ENCODE data around the gene MED15.

The MED15 gene

GRCh38 chr22:20580611-20581502, 73.4 kb downstream of the MED15 start:
- no peaks in the 10 kb centered on the region for H4K20me1 ChIP-seq (ENCODE audit: insufficient read depth, low read length, poor library complexity, severe bottlenecking)
- no peaks in the 10 kb centered on the region for H3F3A ChIP-seq (ENCODE audit: low read depth)
- TF ChIP-seq EZH2phosphoT487 (IDR thresholded peaks at IDR 0.05; ENCODE audit: borderline replicate concordance): no peak
- TF ChIP-seq CTCF (conservative IDR thresholded peaks at IDR 0.05; ENCODE audit: low read length): no peak
- H3K36me3 ChIP-seq (ENCODE audit: insufficient read depth, low read length): peaks cover 97% of the 10 kb centered on the region; the same call in 1 of the 2 replicates
- no peaks in the 10 kb centered on the region for H3K27me3 ChIP-seq (ENCODE audit: insufficient read depth, low read length, poor library complexity, severe bottlenecking)
- H3K9me3 ChIP-seq (ENCODE audit: insufficient read depth, low read depth, low read length): no peaks in the 10 kb centered on the region
- no peak overlapping the region for H2AFZ ChIP-seq (ENCODE audit: low read length)
- H3K9me2 ChIP-seq (replicated peaks; ENCODE audit: low read depth, low read length): no peaks in the 10 kb centered on the region
- no peak overlapping the region for H3K9ac ChIP-seq (ENCODE audit: low read depth, low read length, poor library complexity, severe bottlenecking)
- no peaks in the 10 kb centered on the region for H3K4me1 ChIP-seq (ENCODE audit: insufficient read depth, low read length, poor library complexity, severe bottlenecking)
- H3K79me2 ChIP-seq (ENCODE audit: insufficient read depth, low read length): no peaks in the 10 kb centered on the region
- H3K4me2 ChIP-seq (ENCODE audit: low read depth, low read length, poor library complexity, severe bottlenecking): no peak overlapping the region
- no peak overlapping the region for H3K4me3 ChIP-seq (ENCODE audit: low read length, poor library complexity, severe bottlenecking)

- Histone ChIP-seq H3K4me2 (ENCODE audit: low read depth, low read length, poor library complexity, severe bottlenecking) (no peak overlapping the region), H2AFZ (ENCODE audit: low read length) (no peak overlapping the region), H3K9me3 (ENCODE audit: insufficient read depth, low read depth, low read length) (no peaks in the 10 kb centered on the region), H3K4me3 (ENCODE audit: low read length, poor library complexity, severe bottlenecking) (no peak overlapping the region), H3K36me3 (ENCODE audit: insufficient read depth, low read length) (peaks cover 97% of the 10 kb centered on the region; the same call in 1 of the 2 replicates), H3K27me3 (ENCODE audit: insufficient read depth, low read length, poor library complexity, severe bottlenecking) (no peaks in the 10 kb centered on the region), H3F3A (ENCODE audit: low read depth) (no peaks in the 10 kb centered on the region), H3K4me1 (ENCODE audit: insufficient read depth, low read length, poor library complexity, severe bottlenecking) (no peaks in the 10 kb centered on the region), H3K9ac (ENCODE audit: low read depth, low read length, poor library complexity, severe bottlenecking) (no peak overlapping the region), H3K79me2 (ENCODE audit: insufficient read depth, low read length) (no peaks in the 10 kb centered on the region), H3K9me2 (replicated peaks; ENCODE audit: low read depth, low read length) (no peaks in the 10 kb centered on the region), H4K20me1 (ENCODE audit: insufficient read depth, low read length, poor library complexity, severe bottlenecking) (no peaks in the 10 kb centered on the region)
- no peak for TF ChIP-seq EZH2phosphoT487 (IDR thresholded peaks at IDR 0.05; ENCODE audit: borderline replicate concordance)
- no peak for TF ChIP-seq CTCF (conservative IDR thresholded peaks at IDR 0.05; ENCODE audit: low read length)
These were observed 74.2 kb downstream of the MED15 start for GRCh38 chr22:20581503-20582170.

GRCh38 chr22:20582171-20582511, 74.7 kb downstream of the MED15 start:
- Histone ChIP-seq H3F3A (ENCODE audit: low read depth) (no peaks in the 10 kb centered on the region), H4K20me1 (ENCODE audit: insufficient read depth, low read length, poor library complexity, severe bottlenecking) (no peaks in the 10 kb centered on the region), H3K79me2 (ENCODE audit: insufficient read depth, low read length) (no peaks in the 10 kb centered on the region), H3K27me3 (ENCODE audit: insufficient read depth, low read length, poor library complexity, severe bottlenecking) (no peaks in the 10 kb centered on the region), H3K9me3 (ENCODE audit: insufficient read depth, low read depth, low read length) (no peaks in the 10 kb centered on the region), H3K9ac (ENCODE audit: low read depth, low read length, poor library complexity, severe bottlenecking) (no peak overlapping the region), H3K36me3 (ENCODE audit: insufficient read depth, low read length) (peaks cover 97% of the 10 kb centered on the region; the same call in 1 of the 2 replicates), H3K4me1 (ENCODE audit: insufficient read depth, low read length, poor library complexity, severe bottlenecking) (no peaks in the 10 kb centered on the region), H3K9me2 (replicated peaks; ENCODE audit: low read depth, low read length) (no peaks in the 10 kb centered on the region), H3K4me3 (ENCODE audit: low read length, poor library complexity, severe bottlenecking) (no peak overlapping the region), H3K4me2 (ENCODE audit: low read depth, low read length, poor library complexity, severe bottlenecking) (no peak overlapping the region), H2AFZ (ENCODE audit: low read length) (no peak overlapping the region)
- no peak for TF ChIP-seq CTCF (conservative IDR thresholded peaks at IDR 0.05; ENCODE audit: low read length)
- TF ChIP-seq EZH2phosphoT487 (IDR thresholded peaks at IDR 0.05; ENCODE audit: borderline replicate concordance): no peak
